Endothelial cell of umbilical vein (primary cell): ENCODE measurements around the gene MMADHC. TPM values are rescaled to one million over a fixed set of nuclear protein-coding genes. Genes with fewer than 3 reads are reported as not detected.

ENCODE experiments used
- BruUV-seq: library from RNA; stranded (reverse); fragments of 400-500 nt; replicated peaks from 2 replicates; lab custom pipeline; 2021; lab: Mats Ljungman, UMichigan
- CTCF ChIA-PET: fragments of 300-600, 350-600 bp; sonication (Branson Sonifier 250); formaldehyde crosslinking; loops from one replicate; lab custom pipeline; 2021; ENCODE audit warnings: antibody characterized with exemption, inconsistent platforms; lab: Charles Lee
- POLR2A ChIA-PET: fragments of 300-600, 350-600 bp; sonication (Branson Sonifier 250); formaldehyde crosslinking; loops from one replicate; lab custom pipeline; 2021; ENCODE audit warnings: antibody characterized with exemption, inconsistent platforms; lab: Charles Lee
- DNase-seq: peaks from one replicate; pipeline ENCODE4 v3.0.0-alpha.2; 2011; ENCODE audit warnings: low read depth, low spot score
- FAIRE-seq: peaks from 2 replicates; lab custom pipeline; 2011; peaks lifted over from hg19 to GRCh38; lab: Jason Lieb, UNC
- H2AFZ ChIP-seq: 2 replicates; pipeline ENCODE4 v1.6.0; 2012; ENCODE audit warnings: low read depth, low read length, control low read depth, inconsistent platforms
- H3K27ac ChIP-seq: 2 replicates; pipeline ENCODE4 v1.5.1; 2011; ENCODE audit warnings: low read depth, mild to moderate bottlenecking, control low read depth, low read length, moderate library complexity; ENCODE audit not compliant: insufficient read depth
- H3K27me3 ChIP-seq, 2 experiments: 2 replicates each; pipeline versions ENCODE4 v1.6.0 to v1.6.1; 2011; ENCODE audit warnings: low read length in 2 of 2, mixed read lengths in 1 of 2; ENCODE audit not compliant: control insufficient read depth in 2 of 2, insufficient read depth in 2 of 2
- H3K36me3 ChIP-seq, 2 experiments: 2 replicates in 1 of 2; 3 replicates in 1 of 2; pipeline ENCODE4 v1.5.1; 2011; ENCODE audit warnings: low read length in 2 of 2, mild to moderate bottlenecking in 1 of 2, moderate library complexity in 1 of 2; ENCODE audit not compliant: control insufficient read depth in 2 of 2, insufficient read depth in 2 of 2; ENCODE audit errors: extremely low read depth in 1 of 2
- H3K4me1 ChIP-seq: 3 replicates; pipeline ENCODE4 v1.5.1; 2011; ENCODE audit warnings: mild to moderate bottlenecking, low read length; ENCODE audit not compliant: control insufficient read depth, insufficient read depth; ENCODE audit errors: extremely low read depth
- H3K4me2 ChIP-seq: 2 replicates; pipeline ENCODE4 v1.6.1; 2011; ENCODE audit warnings: low read length, control low read depth, mixed read lengths; ENCODE audit not compliant: insufficient read depth
- H3K4me3 ChIP-seq, 3 experiments: fragments of 200-600 bp in 1 of 3; sonication (generic), shearing (Covaris generic) in 1 of 3; replicated peaks in 1 of 3; 2 replicates each; pipeline ENCODE4 v1.5.1; 2011 to 2016; ENCODE audit warnings: control low read depth in 3 of 3, low read length in 3 of 3, mild to moderate bottlenecking in 2 of 3, inconsistent platforms in 1 of 3, low read depth in 1 of 3, moderate library complexity in 1 of 3; ENCODE audit not compliant: insufficient read depth in 1 of 3
- H3K79me2 ChIP-seq: 2 replicates; pipeline ENCODE4 v1.6.0; 2012; ENCODE audit warnings: low read length, inconsistent platforms; ENCODE audit not compliant: control insufficient read depth, insufficient read depth
- H3K9ac ChIP-seq: replicated peaks from 2 replicates; pipeline ENCODE3; 2011; ENCODE audit warnings: low read length, control low read depth; ENCODE audit not compliant: insufficient read depth; ENCODE audit errors: extremely low read depth
- H3K9me1 ChIP-seq: replicated peaks from 3 replicates; pipeline ENCODE4 v1.6.0; 2011; ENCODE audit warnings: mild to moderate bottlenecking, low read length; ENCODE audit not compliant: control insufficient read depth, insufficient read depth; ENCODE audit errors: extremely low read depth
- H3K9me3 ChIP-seq: replicated peaks from 2 replicates; pipeline ENCODE4 v1.5.1; 2012; ENCODE audit warnings: low read length, inconsistent platforms; ENCODE audit not compliant: control insufficient read depth, insufficient read depth
- H4K20me1 ChIP-seq: replicated peaks from 2 replicates; pipeline ENCODE3; 2011; ENCODE audit warnings: mild to moderate bottlenecking, low read length; ENCODE audit not compliant: control insufficient read depth, insufficient read depth; ENCODE audit errors: extremely low read depth
- CTCF ChIP-seq, 2 donors: IDR thresholded peaks; 1 replicate in 1 of 2; 2 replicates in 1 of 2; pipeline ENCODE4 v1.5.1; 2011; ENCODE audit warnings: low read length in 2 of 2, mild to moderate bottlenecking in 2 of 2, moderate library complexity in 2 of 2, control low read depth in 1 of 2, inconsistent platforms in 1 of 2, low read depth in 1 of 2; ENCODE audit not compliant: insufficient read depth in 1 of 2; ENCODE audit errors: extremely low read depth in 1 of 2
- EZH2 ChIP-seq: IDR thresholded peaks from 2 replicates; pipeline ENCODE4 v1.6.1; 2012; ENCODE audit warnings: borderline replicate concordance, low read depth, mild to moderate bottlenecking, moderate library complexity, low read length, inconsistent platforms; ENCODE audit not compliant: severe bottlenecking
- FOS ChIP-seq: IDR thresholded peaks from 2 replicates; pipeline ENCODE4 v1.6.1; 2011; ENCODE audit warnings: mild to moderate bottlenecking, low read length, moderate library complexity, borderline replicate concordance; ENCODE audit not compliant: insufficient read depth
- GATA2 ChIP-seq: IDR thresholded peaks from 2 replicates; pipeline ENCODE4 v1.7.0; 2011; ENCODE audit warnings: low read depth, mild to moderate bottlenecking, moderate library complexity, mixed read lengths, low read length; ENCODE audit not compliant: insufficient read length, insufficient read depth
- JUN ChIP-seq: IDR thresholded peaks from 2 replicates; pipeline ENCODE4 v1.6.1; 2011; ENCODE audit warnings: borderline replicate concordance, low read depth; ENCODE audit not compliant: insufficient read length, insufficient read depth
- MAX ChIP-seq: IDR thresholded peaks from 2 replicates; pipeline ENCODE4 v1.6.1; 2011; ENCODE audit not compliant: insufficient read depth, insufficient read length
- MYC ChIP-seq: IDR thresholded peaks from one replicate; pipeline ENCODE4 v1.6.1; 2011; ENCODE audit warnings: mild to moderate bottlenecking, low read depth, low read length
- POLR2A ChIP-seq: IDR thresholded peaks from 2 replicates; pipeline ENCODE4 v1.6.1; 2012; ENCODE audit warnings: low read depth, mild to moderate bottlenecking, control low read depth, low read length
- POLR2AphosphoS5 ChIP-seq: IDR thresholded peaks from 2 replicates; pipeline ENCODE4 v1.6.1; 2012; ENCODE audit warnings: low read depth, mild to moderate bottlenecking, control low read depth, low read length, moderate library complexity; ENCODE audit not compliant: insufficient read depth
- dilution Hi-C: fragments of 300-500 bp; cut with MboI; formaldehyde crosslinking; loops from one replicate; pipeline ENCODE4 v1.15.0; 2019; ENCODE audit warnings: low sequenced_read_pairs; ENCODE audit not compliant: extremely low pct_ligation_motif_present
- intact Hi-C: fragments of 100-400 bp; cut with micrococcal nuclease; formaldehyde crosslinking; loops from one replicate; pipeline ENCODE4 v1.10.0; 2022
- polyA plus RNA-seq, 4 experiments: library from polyadenylated mRNA; depleted of rRNA in 3 of 4; stranded (reverse) in 3 of 4; unstranded in 1 of 4; fragments of >200 nt; gene quantifications; 2 replicates each; pipeline versions ENCODE4 v1.2.1 to v1.2.3, GENCODE V29; 2011 to 2012; ENCODE audit warnings: missing spikeins in 1 of 4
- total RNA-seq: library from RNA; stranded (reverse); gene quantifications from 2 replicates; pipeline ENCODE4 v1.2.3, GENCODE V29; 2021

The MMADHC gene
- total and polyA plus RNA-seq, 2 donors (not counting 3 experiments of a cell fraction or from before 2014, with no cell fraction given): 53.4 to 115 TPM

GRCh38 chr2:149579972-149580882 is 7.3 kb downstream of the MMADHC start:
- no peak for TF ChIP-seq FOS
- no peak for TF ChIP-seq POLR2AphosphoS5
- TF ChIP-seq CTCF (IDR thresholded peaks at IDR 0.05; ENCODE audit: extremely low read depth in 1 of 2, insufficient read depth in 1 of 2, low read depth in 1 of 2, low read length in 2 of 2): no peak
- TF ChIP-seq POLR2A: no peak
- no peak for TF ChIP-seq GATA2
- no peak for TF ChIP-seq JUN
- no peak for TF ChIP-seq EZH2
- TF ChIP-seq MAX: no peak
- no peak for TF ChIP-seq MYC
- H3K27me3 ChIP-seq: no peaks in the 10 kb centered on the region
- no peaks in the 10 kb centered on the region for H3K9me1 ChIP-seq
- DNase-seq (no peak), FAIRE-seq (no peak)
- peaks cover 11 to 41% of the 10 kb centered on the region in 2 experiments for H3K36me3 ChIP-seq
- peaks cover 8% of the 10 kb centered on the region for H4K20me1 ChIP-seq
- H3K9ac ChIP-seq: no peak overlapping the region
- peaks cover 47% of the 10 kb centered on the region for H3K79me2 ChIP-seq
- ChIA-PET POLR2A (no interaction called here), CTCF (no interaction called here)
- peaks cover 14% of the 10 kb centered on the region for H3K4me1 ChIP-seq
- dilution Hi-C loops: no loop called here
- BruUV-seq: no TSS peak
- H3K4me3 ChIP-seq: no peak overlapping the region
- no peak overlapping the region for H3K27ac ChIP-seq
- H2AFZ ChIP-seq: no peak overlapping the region
- peak overlapping the region; percentile 28 for H3K4me2 ChIP-seq
- intact Hi-C loops: no loop called here
- H3K9me3 ChIP-seq: no peaks in the 10 kb centered on the region
